ENCODE results near the gene HNRNPA1.
A peak's percentile ranks its signal among the peaks of the same experiment; 100 is the strongest.

GRCh38 chr12:54279632-54280467 lies 676 bp upstream of the HNRNPA1 start, which contains the start of gene CBX5:
- TF ChIP-seq CTCF (conservative IDR thresholded peaks at IDR 0.05; ENCODE audit: low read depth, low read length): no peak
- TF ChIP-seq RCOR1 (IDR thresholded peaks at IDR 0.05; ENCODE audit: insufficient replicate concordance, low read length): no peak
- no peak for TF ChIP-seq RAD21 (IDR thresholded peaks at IDR 0.05; ENCODE audit: low read length)
- peak; percentile 93 for TF ChIP-seq BHLHE40 (IDR thresholded peaks at IDR 0.05; ENCODE audit: low read depth, low read length)
- TF ChIP-seq MAZ (IDR thresholded peaks at IDR 0.05; ENCODE audit: borderline replicate concordance, low read depth, low read length): 0 out of 2 replicates have a peak, but pooled peaks have one; percentile 8
- TF ChIP-seq MAFK (IDR thresholded peaks at IDR 0.05; ENCODE audit: low read depth, low read length): no peak
- peak; percentile 59 for TF ChIP-seq USF2 (IDR thresholded peaks at IDR 0.05; ENCODE audit: low read depth, low read length)
- TF ChIP-seq POLR2A (IDR thresholded peaks at IDR 0.05; ENCODE audit: low read depth, low read length): peak; percentile 92
- no peak for TF ChIP-seq CHD1 (IDR thresholded peaks at IDR 0.05; ENCODE audit: low read depth, low read length)

All from IMR-90 (cell line).